ENCODE data around the gene HSPB6.

DNA sequence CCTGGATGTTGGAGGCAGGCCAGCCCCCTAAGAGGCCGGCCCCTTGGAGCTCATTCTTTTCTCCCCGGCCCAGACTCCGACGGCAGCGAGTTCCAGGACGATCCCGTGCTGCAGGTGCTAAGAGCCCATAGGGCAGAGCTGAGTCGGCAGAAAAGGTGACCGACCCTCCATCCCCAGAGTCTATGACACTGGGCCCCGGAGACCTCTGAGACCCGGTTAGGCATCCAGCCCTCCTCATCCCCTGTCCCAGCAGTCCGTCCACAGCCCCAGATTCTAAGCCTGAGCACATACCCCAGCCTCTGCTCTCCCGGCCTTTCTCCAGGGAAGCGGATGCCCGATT lies 11.2 kb upstream of the HSPB6 start:
- TF ChIP-seq, protein P1, sequence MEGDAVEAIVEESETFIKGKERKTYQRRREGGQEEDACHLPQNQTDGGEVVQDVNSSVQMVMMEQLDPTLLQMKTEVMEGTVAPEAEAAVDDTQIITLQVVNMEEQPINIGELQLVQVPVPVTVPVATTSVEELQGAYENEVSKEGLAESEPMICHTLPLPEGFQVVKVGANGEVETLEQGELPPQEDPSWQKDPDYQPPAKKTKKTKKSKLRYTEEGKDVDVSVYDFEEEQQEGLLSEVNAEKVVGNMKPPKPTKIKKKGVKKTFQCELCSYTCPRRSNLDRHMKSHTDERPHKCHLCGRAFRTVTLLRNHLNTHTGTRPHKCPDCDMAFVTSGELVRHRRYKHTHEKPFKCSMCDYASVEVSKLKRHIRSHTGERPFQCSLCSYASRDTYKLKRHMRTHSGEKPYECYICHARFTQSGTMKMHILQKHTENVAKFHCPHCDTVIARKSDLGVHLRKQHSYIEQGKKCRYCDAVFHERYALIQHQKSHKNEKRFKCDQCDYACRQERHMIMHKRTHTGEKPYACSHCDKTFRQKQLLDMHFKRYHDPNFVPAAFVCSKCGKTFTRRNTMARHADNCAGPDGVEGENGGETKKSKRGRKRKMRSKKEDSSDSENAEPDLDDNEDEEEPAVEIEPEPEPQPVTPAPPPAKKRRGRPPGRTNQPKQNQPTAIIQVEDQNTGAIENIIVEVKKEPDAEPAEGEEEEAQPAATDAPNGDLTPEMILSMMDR (IDR thresholded peaks at IDR 0.05; ENCODE audit: insufficient read depth, low read length) = no peak
- TF ChIP-seq POLR2AphosphoS5 (IDR thresholded peaks at IDR 0.05; ENCODE audit: low read depth) = no peak
- TF ChIP-seq, protein P2, sequence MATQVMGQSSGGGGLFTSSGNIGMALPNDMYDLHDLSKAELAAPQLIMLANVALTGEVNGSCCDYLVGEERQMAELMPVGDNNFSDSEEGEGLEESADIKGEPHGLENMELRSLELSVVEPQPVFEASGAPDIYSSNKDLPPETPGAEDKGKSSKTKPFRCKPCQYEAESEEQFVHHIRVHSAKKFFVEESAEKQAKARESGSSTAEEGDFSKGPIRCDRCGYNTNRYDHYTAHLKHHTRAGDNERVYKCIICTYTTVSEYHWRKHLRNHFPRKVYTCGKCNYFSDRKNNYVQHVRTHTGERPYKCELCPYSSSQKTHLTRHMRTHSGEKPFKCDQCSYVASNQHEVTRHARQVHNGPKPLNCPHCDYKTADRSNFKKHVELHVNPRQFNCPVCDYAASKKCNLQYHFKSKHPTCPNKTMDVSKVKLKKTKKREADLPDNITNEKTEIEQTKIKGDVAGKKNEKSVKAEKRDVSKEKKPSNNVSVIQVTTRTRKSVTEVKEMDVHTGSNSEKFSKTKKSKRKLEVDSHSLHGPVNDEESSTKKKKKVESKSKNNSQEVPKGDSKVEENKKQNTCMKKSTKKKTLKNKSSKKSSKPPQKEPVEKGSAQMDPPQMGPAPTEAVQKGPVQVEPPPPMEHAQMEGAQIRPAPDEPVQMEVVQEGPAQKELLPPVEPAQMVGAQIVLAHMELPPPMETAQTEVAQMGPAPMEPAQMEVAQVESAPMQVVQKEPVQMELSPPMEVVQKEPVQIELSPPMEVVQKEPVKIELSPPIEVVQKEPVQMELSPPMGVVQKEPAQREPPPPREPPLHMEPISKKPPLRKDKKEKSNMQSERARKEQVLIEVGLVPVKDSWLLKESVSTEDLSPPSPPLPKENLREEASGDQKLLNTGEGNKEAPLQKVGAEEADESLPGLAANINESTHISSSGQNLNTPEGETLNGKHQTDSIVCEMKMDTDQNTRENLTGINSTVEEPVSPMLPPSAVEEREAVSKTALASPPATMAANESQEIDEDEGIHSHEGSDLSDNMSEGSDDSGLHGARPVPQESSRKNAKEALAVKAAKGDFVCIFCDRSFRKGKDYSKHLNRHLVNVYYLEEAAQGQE (IDR thresholded peaks at IDR 0.05; ENCODE audit: insufficient replicate concordance, low read depth) = no peak

All from HL-60 (cell line).